Left lobe of liver (tissue), 2 donors: ENCODE results near the gene OR8B3. TPM values are rescaled to one million over a fixed set of nuclear protein-coding genes. Genes with fewer than 3 reads are reported as not detected.
"Not testable (repeated sequence)": the region's sequence is repeated elsewhere in the genome, so short reads cannot be mapped to it uniquely, and the experiment has no call there.

Experiments used
- ATAC-seq: fragments of 200-7000 bp; cut with Tn5 transposase; one replicate; pipeline ENCODE4 v1.9.1; 2020; ENCODE audit warnings: mild to moderate bottlenecking, moderate library complexity
- DNase-seq: peaks from one replicate; pipeline ENCODE4 v3.0.0-alpha.2; 2020; ENCODE audit warnings: low spot score
- total RNA-seq: library from RNA; stranded (reverse); gene quantifications from one replicate; pipeline ENCODE4 v1.2.1, GENCODE V29; 2021
- donor health status: DM: no; HTN: no; CAD: no; lungs with moderate emphysema.
- donor health status: DM: no; HTN: yes; CAD: no.

Gene OR8B3
- total RNA-seq, result not detected

GRCh38 chr11:124398924-124399323, at the start of gene OR8B3:
OR8B3 (minus strand) TSS chr11:124399024; CDS start chr11:124397351, 1,673 bp downstream.
- DNase-seq, result no peak
- ATAC-seq, result no peak

- ATAC-seq (no peak), DNase-seq (no peak)
Observed at GRCh38 chr11:124446916-124447315, 48.1 kb upstream of the OR8B3 start.

GRCh38 chr11:124445646-124446150, 46.9 kb upstream of the OR8B3 start, which contains the start of gene OR8B8:
OR8B8 (minus strand) TSS chr11:124445696; CDS start chr11:124441085, 4,611 bp downstream.
- no peak for ATAC-seq
- DNase-seq, result no peak

GRCh38 chr11:124442847-124443246, 44.0 kb upstream of the OR8B3 start:
- ATAC-seq, result no peak

GRCh38 chr11:124442442-124442841, 43.6 kb upstream of the OR8B3 start:
- ATAC-seq (no peak), DNase-seq (no peak)

More at GRCh38 chr11:124442847-124443246, 44.0 kb upstream of the OR8B3 start:
- no peak for DNase-seq

GRCh38 chr11:124441519-124441918, 42.7 kb upstream of the OR8B3 start:
- ATAC-seq (no peak), DNase-seq (no peak)

- no peak for ATAC-seq
- DNase-seq, result no peak
Observed at GRCh38 chr11:124441081-124441480, 42.3 kb upstream of the OR8B3 start.

GRCh38 chr11:124440608-124441007, 41.8 kb upstream of the OR8B3 start:
- no peak for ATAC-seq
- DNase-seq, result no peak

GRCh38 chr11:124434699-124435098, 35.9 kb upstream of the OR8B3 start:
- DNase-seq (no peak), ATAC-seq (no peak)

GRCh38 chr11:124429599-124429998, 30.8 kb upstream of the OR8B3 start:
- ATAC-seq, result no peak
- DNase-seq, result no peak

- no peak for DNase-seq
- ATAC-seq, result no peak
Observed at GRCh38 chr11:124424384-124424921, 25.6 kb upstream of the OR8B3 start, which contains the start of gene OR8B4. OR8B4 (minus strand) TSS chr11:124424871; CDS start chr11:124424871, 0 bp downstream.

GRCh38 chr11:124421043-124421442, 22.2 kb upstream of the OR8B3 start:
- DNase-seq, result no peak
- ATAC-seq, result no peak

GRCh38 chr11:124415356-124415923, 16.6 kb upstream of the OR8B3 start:
- DNase-seq, result no peak
- peak; percentile 56 for ATAC-seq

- DNase-seq (no peak), ATAC-seq (no peak)
Observed at GRCh38 chr11:124409906-124410305, 11.1 kb upstream of the OR8B3 start.

- DNase-seq, result no peak
- ATAC-seq, result no peak
Observed at GRCh38 chr11:124405581-124405980, 6.8 kb upstream of the OR8B3 start.

- not testable (repeated sequence) for DNase-seq, ATAC-seq
Observed at GRCh38 chr11:124403186-124403585, 4.4 kb upstream of the OR8B3 start.

- peak; percentile 56 for DNase-seq
Observed at GRCh38 chr11:124402326-124402922, 3.6 kb upstream of the OR8B3 start.

GRCh38 chr11:124396847-124397246, 2.0 kb downstream of the OR8B3 start:
- ATAC-seq, result not testable (repeated sequence)

More at GRCh38 chr11:124402326-124402922, 3.6 kb upstream of the OR8B3 start:
- ATAC-seq, result peak; percentile 89

GRCh38 chr11:124394408-124394807, 4.4 kb downstream of the OR8B3 start:
- no peak for ATAC-seq
- DNase-seq, result no peak

More at GRCh38 chr11:124396847-124397246, 2.0 kb downstream of the OR8B3 start:
- not testable (repeated sequence) for DNase-seq

- ATAC-seq (no peak), DNase-seq (no peak)
Observed at GRCh38 chr11:124384399-124384798, 14.4 kb downstream of the OR8B3 start, which contains the start of gene OR8B2. OR8B2 (minus strand) TSS chr11:124384499; CDS start chr11:124383343, 1,156 bp downstream.

GRCh38 chr11:124382857-124383256, 16.0 kb downstream of the OR8B3 start:
- not testable (repeated sequence) for DNase-seq, ATAC-seq

- ATAC-seq (no peak), DNase-seq (no peak)
Observed at GRCh38 chr11:124380585-124380984, 18.2 kb downstream of the OR8B3 start.
